K562 (cell line): Measurements from ENCODE around the gene MOB3B. TPM values are rescaled to one million over a fixed set of nuclear protein-coding genes. Genes with fewer than 3 reads are reported as not detected.

Source experiments
- RBFOX2 ChIP-seq: fragments of 200-400 bp; formaldehyde crosslinking; IDR thresholded peaks from 2 replicates; pipeline ENCODE4 v1.6.1; 2017; ENCODE audit warnings: low read depth, mild to moderate bottlenecking, low read length, moderate library complexity
- REST ChIP-seq, 2 experiments: fragments of 450-650 bp; formaldehyde crosslinking in 1 of 2; IDR thresholded peaks; 2 replicates each; pipeline versions ENCODE4 v1.4.0 to v1.6.1; 2014 to 2020; ENCODE audit warnings: mild to moderate bottlenecking in 2 of 2, borderline replicate concordance in 1 of 2, low read depth in 1 of 2
- TAF1 ChIP-seq: IDR thresholded peaks from 2 replicates; pipeline ENCODE4 v1.6.1; 2011; ENCODE audit warnings: mild to moderate bottlenecking, low read length, moderate library complexity; ENCODE audit not compliant: insufficient read depth, control insufficient read depth, severe bottlenecking; ENCODE audit errors: extremely low read depth
- polyA plus RNA-seq, 8 experiments: library from polyadenylated mRNA; depleted of rRNA in 4 of 8; stranded (reverse) in 5 of 8; unstranded in 3 of 8; fragments of >200 nt; fragmentation: Nextera tagmentation in 2 of 8; fragmentation: Illumina TruSeq in 1 of 8; extraction: Ambion mirVana in 2 of 8; extraction: Trizol in 1 of 8; gene quantifications; 2 replicates each; pipeline versions ENCODE4 v1.2.1 to v1.2.3, GENCODE V29; 2011 to 2014; ENCODE audit warnings: inconsistent platforms in 1 of 8, missing spikeins in 1 of 8
- total RNA-seq, 7 experiments: library from RNA; depleted of rRNA in 6 of 7; stranded (reverse); fragments of >200 nt in 6 of 7; fragmentation: Illumina TruSeq in 2 of 7; extraction: Trizol in 2 of 7; gene quantifications; 2 replicates each; pipeline versions ENCODE4 v1.2.1 to v1.2.3, GENCODE V29; 2011 to 2021; ENCODE audit warnings: low replicate concordance in 1 of 7

The MOB3B gene
- total and polyA plus RNA-seq, 9 of the 15 experiments (the other 6 are each of a cell fraction or from before 2014, with no cell fraction given), result 3.6 to 12.8 (median 7.2) TPM

GRCh38 chr9:27529316-27530278 is at the start of gene MOB3B (continued):
- TF ChIP-seq REST (IDR thresholded peaks at IDR 0.05; ENCODE audit: borderline replicate concordance) (peak; percentile 46; the same call in 1 of the 2 replicates), REST (CRISPR knock-in tag; IDR thresholded peaks at IDR 0.05; ENCODE audit: low read depth) (no peak), RBFOX2 (peak; percentile 64), TAF1 (peak; percentile 40)
